Measurements from ENCODE around the gene UCN. TPM values are rescaled to one million over a fixed set of nuclear protein-coding genes. Genes with fewer than 3 reads are reported as not detected.
A peak's percentile ranks its signal among the peaks of the same experiment; 100 is the strongest.

Gene UCN
- total and polyA plus RNA-seq, 2 of the 4 experiments (the other 2 are of a cell fraction): 0.22 TPM; not detected in 1

GRCh38 chr2:27298391-27299080, 9.7 kb downstream of the UCN start:
- 76% methylated on average over 12 of the region's 18 CpGs; no CpG with 5 or more reads in 1 of the 2 experiments for WGBS, 2 experiments (ENCODE audit: extremely low coverage in 2 of 2, insufficient read length in 1 of 2)
- no TSS peak for BruUV-seq (replicated peaks)
- Histone ChIP-seq H3K9me1 (ENCODE audit: insufficient read depth, low read length) (peaks cover 9% of the 10 kb centered on the region), H2BK5ac (ENCODE audit: low read depth, low read length, poor library complexity, severe bottlenecking) (no peak overlapping the region), H3K4me3 (ENCODE audit: insufficient read depth, low read depth, low read length) (no peak overlapping the region), H4K8ac (ENCODE audit: low read depth in 2 of 2, low read length in 2 of 2) (no peak overlapping the region), H2BK15ac (ENCODE audit: low read depth, low read length) (no peak overlapping the region), H3K23ac (ENCODE audit: low read depth, low read length) (no peak overlapping the region), H3K79me1 (ENCODE audit: low read depth in 1 of 2, low read length in 2 of 2) (no peaks in the 10 kb centered on the region), H3K4me2 (ENCODE audit: low read depth, low read length) (no peak overlapping the region), H4K20me1 (ENCODE audit: insufficient read depth, low read length) (no peaks in the 10 kb centered on the region; the same call in 1 of the 2 replicates), H3K56ac (ENCODE audit: extremely low read depth, insufficient read depth, low read length) (no peak overlapping the region), H4K91ac (ENCODE audit: insufficient read depth, low read depth, low read length) (no peak overlapping the region), H3K9me3 (ENCODE audit: control insufficient read depth, insufficient read depth, low read length) (no peaks in the 10 kb centered on the region), H2AFZ (replicated peaks; ENCODE audit: low read length, poor library complexity) (peak overlapping the region; percentile 5), H3K4me1 (ENCODE audit: control insufficient read depth, insufficient read depth, low read length) (peaks cover 5% of the 10 kb centered on the region), H2AK9ac (replicated peaks; ENCODE audit: low read depth, low read length, poor library complexity) (no peak overlapping the region), H3K36me3 (ENCODE audit: control insufficient read depth, insufficient read depth, low read length) (no peaks in the 10 kb centered on the region), H2AK5ac (ENCODE audit: low read depth, low read length) (no peak overlapping the region), H2BK120ac (ENCODE audit: low read depth, low read length) (no peak overlapping the region), H3K27ac (ENCODE audit: insufficient read depth, low read length) (no peak overlapping the region), H3K9ac (ENCODE audit: low read depth, low read length) (no peak overlapping the region), H3K27me3 (ENCODE audit: control insufficient read depth, insufficient read depth, low read length) (peaks cover 8% of the 10 kb centered on the region), H3K14ac (replicated peaks; ENCODE audit: low read depth, low read length) (no peak overlapping the region), H3K4ac (ENCODE audit: low read depth, low read length) (no peak overlapping the region), H4K5ac (ENCODE audit: low read depth, low read length) (no peak overlapping the region), H3K18ac (ENCODE audit: low read depth, low read length) (no peak overlapping the region), H2BK20ac (ENCODE audit: low read depth, low read length) (no peak overlapping the region)
- DNase-seq: no peak
- peak; percentile 19; the same call in 1 of the 2 replicates for ATAC-seq (ENCODE audit: low read depth)
- TF ChIP-seq, protein P1, sequence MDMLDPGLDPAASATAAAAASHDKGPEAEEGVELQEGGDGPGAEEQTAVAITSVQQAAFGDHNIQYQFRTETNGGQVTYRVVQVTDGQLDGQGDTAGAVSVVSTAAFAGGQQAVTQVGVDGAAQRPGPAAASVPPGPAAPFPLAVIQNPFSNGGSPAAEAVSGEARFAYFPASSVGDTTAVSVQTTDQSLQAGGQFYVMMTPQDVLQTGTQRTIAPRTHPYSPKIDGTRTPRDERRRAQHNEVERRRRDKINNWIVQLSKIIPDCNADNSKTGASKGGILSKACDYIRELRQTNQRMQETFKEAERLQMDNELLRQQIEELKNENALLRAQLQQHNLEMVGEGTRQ (IDR thresholded peaks at IDR 0.05; ENCODE audit: low read depth, low read length): no peak
- TF ChIP-seq RAD21 (IDR thresholded peaks at IDR 0.05; ENCODE audit: low read length) (no peak), FOS (IDR thresholded peaks at IDR 0.05; ENCODE audit: low read depth, low read length) (no peak), SMC3 (IDR thresholded peaks at IDR 0.05; ENCODE audit: low read depth, low read length) (no peak), NFE2L2 (IDR thresholded peaks at IDR 0.05; ENCODE audit: low read depth, low read length) (no peak), CEBPB (IDR thresholded peaks at IDR 0.05; ENCODE audit: low read depth, low read length) (no peak), POLR2A (IDR thresholded peaks at IDR 0.05; ENCODE audit: low read depth, low read length) (no peak)
- dilution Hi-C loops (cut with HindIII; ENCODE audit: low sequenced_read_pairs, unreplicated experiment): no loop called here
- CTCF ChIA-PET: interaction anchor here (0.6 to 0.7 kb wide), 2 partner anchors 104 to 212 kb away, joined by 3 to 4 read pairs; partner anchors contain the start of gene KHK
- in situ Hi-C loops (cut with MboI; ENCODE audit: low sequenced_read_pairs): no loop called here
- intact Hi-C loops (cut with micrococcal nuclease): no loop called here
- POLR2A ChIA-PET (ENCODE audit: unreplicated experiment): no interaction called here

Data from IMR-90 (cell line).